OCI-LY3 (cell line): Measurements from ENCODE around the gene C11orf16.

Experiments
- EZH2phosphoT487 ChIP-seq: fragments of 200-600 bp; shearing (Covaris generic); IDR thresholded peaks from 2 replicates; pipeline ENCODE4 v1.6.1; 2018; ENCODE audit warnings: antibody characterized with exemption, mixed run types, low read depth
- TF ChIP-seq, protein P1 (sequence below): fragments of 200-600, 300-600 bp; sonication (generic); IDR thresholded peaks from 2 replicates; pipeline ENCODE4 v1.5.1; 2014; ENCODE audit warnings: antibody characterized with exemption, low read length, low read depth

DNA sequence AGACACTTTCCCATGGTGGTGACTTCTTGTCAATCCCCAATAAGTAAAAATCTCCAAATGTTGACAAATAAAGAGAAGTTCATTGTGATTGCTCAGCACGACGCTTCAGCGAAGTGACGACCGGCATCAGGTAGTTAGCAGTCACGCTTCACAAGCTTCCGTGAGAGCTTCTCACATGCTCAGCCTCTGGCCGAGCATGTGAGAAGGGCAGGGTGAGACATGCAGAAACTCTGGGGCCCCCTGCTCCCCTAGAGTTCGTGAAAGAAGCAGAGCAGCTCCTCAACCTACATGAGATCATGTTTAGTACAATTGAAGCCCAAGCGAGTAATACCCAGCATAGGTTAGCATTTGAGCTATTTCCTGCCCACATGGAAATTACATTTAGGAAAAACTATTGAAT is 4.4 kb upstream of the C11orf16 start:
- TF ChIP-seq, protein P1, sequence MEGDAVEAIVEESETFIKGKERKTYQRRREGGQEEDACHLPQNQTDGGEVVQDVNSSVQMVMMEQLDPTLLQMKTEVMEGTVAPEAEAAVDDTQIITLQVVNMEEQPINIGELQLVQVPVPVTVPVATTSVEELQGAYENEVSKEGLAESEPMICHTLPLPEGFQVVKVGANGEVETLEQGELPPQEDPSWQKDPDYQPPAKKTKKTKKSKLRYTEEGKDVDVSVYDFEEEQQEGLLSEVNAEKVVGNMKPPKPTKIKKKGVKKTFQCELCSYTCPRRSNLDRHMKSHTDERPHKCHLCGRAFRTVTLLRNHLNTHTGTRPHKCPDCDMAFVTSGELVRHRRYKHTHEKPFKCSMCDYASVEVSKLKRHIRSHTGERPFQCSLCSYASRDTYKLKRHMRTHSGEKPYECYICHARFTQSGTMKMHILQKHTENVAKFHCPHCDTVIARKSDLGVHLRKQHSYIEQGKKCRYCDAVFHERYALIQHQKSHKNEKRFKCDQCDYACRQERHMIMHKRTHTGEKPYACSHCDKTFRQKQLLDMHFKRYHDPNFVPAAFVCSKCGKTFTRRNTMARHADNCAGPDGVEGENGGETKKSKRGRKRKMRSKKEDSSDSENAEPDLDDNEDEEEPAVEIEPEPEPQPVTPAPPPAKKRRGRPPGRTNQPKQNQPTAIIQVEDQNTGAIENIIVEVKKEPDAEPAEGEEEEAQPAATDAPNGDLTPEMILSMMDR, result no peak
- TF ChIP-seq EZH2phosphoT487, result no peak
